CD4-positive, alpha-beta T cell treated with Interferon gamma for 1 hour (primary cell): ENCODE results near the gene WRAP73.
"Not testable (repeated sequence)": the region's sequence is repeated elsewhere in the genome, so short reads cannot be mapped to it uniquely, and the experiment has no call there.

Experiments
- DNase-seq: peaks from one replicate; pipeline ENCODE4 v3.0.0-alpha.2; 2020

Gene WRAP73

GRCh38 chr1:3627515-3628253, 22.2 kb downstream of the WRAP73 start:
- DNase-seq = no peak

GRCh38 chr1:3626025-3626424, 23.9 kb downstream of the WRAP73 start:
- no peak for DNase-seq

GRCh38 chr1:3625151-3625907, 24.6 kb downstream of the WRAP73 start:
- no peak for DNase-seq

GRCh38 chr1:3624200-3625136, 25.4 kb downstream of the WRAP73 start, which contains the start of gene TPRG1L:
TPRG1L (plus strand) TSS chr1:3625015; CDS start chr1:3625073, 58 bp downstream.
- peak; percentile 98 for DNase-seq

- no peak for DNase-seq
These were observed 26.3 kb downstream of the WRAP73 start for GRCh38 chr1:3623441-3624199.

- DNase-seq = not testable (repeated sequence)
These were observed 27.8 kb downstream of the WRAP73 start for GRCh38 chr1:3622102-3622501.

- peak; percentile 19 for DNase-seq
These were observed 28.7 kb downstream of the WRAP73 start for GRCh38 chr1:3621151-3621671.

GRCh38 chr1:3620708-3621107, 29.2 kb downstream of the WRAP73 start:
- no peak for DNase-seq

GRCh38 chr1:3618881-3619671, 30.8 kb downstream of the WRAP73 start:
- peak; percentile 73 for DNase-seq

- no peak for DNase-seq
These were observed 31.4 kb downstream of the WRAP73 start for GRCh38 chr1:3618531-3618880.

GRCh38 chr1:3617806-3618345, 32.0 kb downstream of the WRAP73 start:
- no peak for DNase-seq

GRCh38 chr1:3616861-3617260, 33.0 kb downstream of the WRAP73 start:
- no peak for DNase-seq

GRCh38 chr1:3614755-3615742, 34.9 kb downstream of the WRAP73 start:
- DNase-seq = no peak

- DNase-seq = no peak
These were observed 37.8 kb downstream of the WRAP73 start for GRCh38 chr1:3612123-3612522.

- DNase-seq = peak; percentile 67
These were observed 38.5 kb downstream of the WRAP73 start, which contains the start of gene MEGF6 for GRCh38 chr1:3611170-3612019. MEGF6 (minus strand) TSS chr1:3611508; CDS start chr1:3611268, 240 bp downstream.

- DNase-seq = no peak
These were observed 39.3 kb downstream of the WRAP73 start for GRCh38 chr1:3610527-3611169.

- DNase-seq = no peak
These were observed 40.0 kb downstream of the WRAP73 start for GRCh38 chr1:3609769-3610526.
